BE2C (cell line): Measurements from ENCODE around the gene IRX4.

Experiments
- DNase-seq: peaks from one replicate; pipeline ENCODE4 v3.0.0-alpha.2; 2020
- H3K27me3 ChIP-seq: fragments of 250-450 bp; sonication (Bioruptor Pico); 2 replicates; pipeline ENCODE4 v1.5.1; 2020; ENCODE audit warnings: mild to moderate bottlenecking
- H3K36me3 ChIP-seq: fragments of 250-450 bp; sonication (Bioruptor Pico); 2 replicates; pipeline ENCODE4 v1.5.1; 2020; ENCODE audit warnings: mild to moderate bottlenecking
- H3K4me1 ChIP-seq: fragments of 250-450 bp; sonication (Bioruptor Pico); 2 replicates; pipeline ENCODE4 v1.5.1; 2020
- H3K4me3 ChIP-seq: 2 replicates; pipeline ENCODE4 v1.5.1; 2011; ENCODE audit warnings: low read depth, low read length
- H3K9me3 ChIP-seq: fragments of 250-450 bp; sonication (Bioruptor Pico); 2 replicates; pipeline ENCODE4 v1.5.1; 2020
- CTCF ChIP-seq: IDR thresholded peaks from 2 replicates; pipeline ENCODE4 v1.5.1; 2012; ENCODE audit warnings: mild to moderate bottlenecking, low read depth, low read length

IRX4 gene

GRCh38 chr5:1858436-1858835 is 24.3 kb downstream of the IRX4 start:
- Histone ChIP-seq H3K27me3 (peaks cover 53% of the 10 kb centered on the region), H3K4me1 (no peaks in the 10 kb centered on the region), H3K36me3 (no peaks in the 10 kb centered on the region), H3K9me3 (no peaks in the 10 kb centered on the region), H3K4me3 (no peak overlapping the region)
- DNase-seq: no peak
- TF ChIP-seq CTCF: no peak

GRCh38 chr5:1857256-1857600 is 25.5 kb downstream of the IRX4 start:
- TF ChIP-seq CTCF: no peak
- Histone ChIP-seq H3K4me3 (no peak overlapping the region), H3K36me3 (no peaks in the 10 kb centered on the region), H3K27me3 (peaks cover 52% of the 10 kb centered on the region), H3K9me3 (no peaks in the 10 kb centered on the region), H3K4me1 (no peaks in the 10 kb centered on the region)
- no peak for DNase-seq

GRCh38 chr5:1856596-1857255 is 26.0 kb downstream of the IRX4 start:
- no peak for DNase-seq
- no peak for TF ChIP-seq CTCF
- Histone ChIP-seq H3K27me3 (peaks cover 51% of the 10 kb centered on the region), H3K9me3 (no peaks in the 10 kb centered on the region), H3K36me3 (no peaks in the 10 kb centered on the region), H3K4me3 (no peak overlapping the region), H3K4me1 (no peaks in the 10 kb centered on the region)

- no peak overlapping the region for H3K4me3 ChIP-seq
- peaks cover 62% of the 10 kb centered on the region for H3K27me3 ChIP-seq
- no peaks in the 10 kb centered on the region for H3K36me3 ChIP-seq
- no peak for TF ChIP-seq CTCF
- H3K9me3 ChIP-seq: no peaks in the 10 kb centered on the region
- no peak for DNase-seq
- H3K4me1 ChIP-seq: no peaks in the 10 kb centered on the region
These were observed 27.1 kb downstream of the IRX4 start for GRCh38 chr5:1855596-1855995.

GRCh38 chr5:1855075-1855474 is 27.6 kb downstream of the IRX4 start:
- Histone ChIP-seq H3K9me3 (no peaks in the 10 kb centered on the region), H3K4me1 (no peaks in the 10 kb centered on the region), H3K27me3 (peaks cover 67% of the 10 kb centered on the region), H3K4me3 (no peak overlapping the region), H3K36me3 (no peaks in the 10 kb centered on the region)
- TF ChIP-seq CTCF: no peak
- no peak for DNase-seq

GRCh38 chr5:1853531-1853930 is 29.2 kb downstream of the IRX4 start:
- H3K4me3 ChIP-seq: no peak overlapping the region
- no peaks in the 10 kb centered on the region for H3K36me3 ChIP-seq
- H3K4me1 ChIP-seq: no peaks in the 10 kb centered on the region
- H3K27me3 ChIP-seq: peaks cover 75% of the 10 kb centered on the region
- no peak for TF ChIP-seq CTCF
- no peaks in the 10 kb centered on the region for H3K9me3 ChIP-seq
- DNase-seq: no peak
